Liver (tissue), 9 donors: Measurements from ENCODE around the gene APEX1. TPM values are rescaled to one million over a fixed set of nuclear protein-coding genes. Genes with fewer than 3 reads are reported as not detected.

Source experiments
- DNase-seq: peaks from one replicate; pipeline ENCODE4 v3.0.0-alpha.2; 2017; ENCODE audit warnings: low spot score
- H3K27ac ChIP-seq, 2 donors: one replicate each; pipeline ENCODE4 v1.7.0; 2013; ENCODE audit warnings: inconsistent platforms in 2 of 2, low read length in 2 of 2, control low read depth in 1 of 2, low read depth in 1 of 2, mild to moderate bottlenecking in 1 of 2
- H3K27me3 ChIP-seq, 4 donors: one replicate each; pipeline versions ENCODE4 v1.6.1 to v1.7.0; 2013; ENCODE audit warnings: low read length in 3 of 4, inconsistent platforms in 1 of 4, mild to moderate bottlenecking in 1 of 4, moderate library complexity in 1 of 4; ENCODE audit not compliant: control insufficient read depth in 4 of 4, insufficient read depth in 4 of 4
- H3K36me3 ChIP-seq, 4 donors: one replicate each; pipeline versions ENCODE4 v1.6.1 to v1.7.0; 2013; ENCODE audit warnings: low read length in 3 of 4, mild to moderate bottlenecking in 3 of 4, low read depth in 1 of 4, moderate library complexity in 1 of 4; ENCODE audit not compliant: control insufficient read depth in 4 of 4, insufficient read depth in 3 of 4
- H3K4me1 ChIP-seq, 4 donors: one replicate each; pipeline versions ENCODE4 v1.6.1 to v1.7.0; 2013; ENCODE audit warnings: low read length in 3 of 4, mild to moderate bottlenecking in 3 of 4, moderate library complexity in 1 of 4; ENCODE audit not compliant: control insufficient read depth in 4 of 4, insufficient read depth in 4 of 4
- H3K4me3 ChIP-seq, 3 donors: one replicate each; pipeline versions ENCODE4 v1.6.1 to v1.7.0; 2013; ENCODE audit warnings: low read length in 3 of 3, control low read depth in 1 of 3, low read depth in 1 of 3, mild to moderate bottlenecking in 1 of 3
- H3K9ac ChIP-seq, 2 donors: one replicate each; pipeline ENCODE4 v1.7.0; 2013; ENCODE audit warnings: low read length in 2 of 2, mild to moderate bottlenecking in 2 of 2, moderate library complexity in 2 of 2, control low read depth in 1 of 2, low read depth in 1 of 2
- H3K9me3 ChIP-seq, 4 donors: one replicate each; pipeline versions ENCODE4 v1.6.1 to v1.7.0; 2013; ENCODE audit warnings: low read length in 3 of 4; ENCODE audit not compliant: control insufficient read depth in 4 of 4
- CTCF ChIP-seq: fragments of 150-350 bp; IDR thresholded peaks from 2 replicates; pipeline ENCODE4 v1.5.1; 2017; ENCODE audit warnings: improper control_type of control experiment, low read depth, low read length; ENCODE audit not compliant: missing input control
- EGR1 ChIP-seq, 2 donors: IDR thresholded peaks; 2 replicates each; pipeline ENCODE4 v1.6.1; 2016 to 2018; ENCODE audit warnings: antibody characterized with exemption in 2 of 2, low read depth in 2 of 2
- FOXA1 ChIP-seq: IDR thresholded peaks from 2 replicates; pipeline ENCODE4 v1.6.1; 2016; ENCODE audit warnings: antibody characterized with exemption
- FOXA2 ChIP-seq: IDR thresholded peaks from 2 replicates; pipeline ENCODE4 v1.6.1; 2016; ENCODE audit warnings: antibody characterized with exemption
- GABPA ChIP-seq, 2 donors: IDR thresholded peaks in 1 of 2; conservative IDR thresholded peaks in 1 of 2; 2 replicates each; pipeline ENCODE4 v1.6.1; 2016; ENCODE audit warnings: antibody characterized with exemption in 2 of 2, mild to moderate bottlenecking in 1 of 2, moderate library complexity in 1 of 2
- HNF4A ChIP-seq, 2 donors: conservative IDR thresholded peaks; 2 replicates each; pipeline ENCODE4 v1.6.1; 2016; ENCODE audit warnings: antibody characterized with exemption in 2 of 2, mild to moderate bottlenecking in 2 of 2
- HNF4G ChIP-seq: IDR thresholded peaks from 2 replicates; pipeline ENCODE4 v1.6.1; 2016; ENCODE audit warnings: antibody characterized with exemption
- JUND ChIP-seq, 2 donors: IDR thresholded peaks; 2 replicates each; pipeline ENCODE4 v1.6.1; 2016; ENCODE audit warnings: antibody characterized with exemption in 2 of 2
- NR2F2 ChIP-seq: IDR thresholded peaks from 2 replicates; pipeline ENCODE4 v1.6.1; 2016; ENCODE audit warnings: antibody characterized with exemption
- RAD21 ChIP-seq, 2 donors: IDR thresholded peaks; 2 replicates each; pipeline ENCODE4 v1.6.1; 2016; ENCODE audit warnings: antibody characterized with exemption in 2 of 2, mild to moderate bottlenecking in 2 of 2
- RXRA ChIP-seq, 2 donors: IDR thresholded peaks; 2 replicates each; pipeline ENCODE4 v1.6.1; 2017 to 2018; ENCODE audit warnings: antibody characterized with exemption in 2 of 2, mild to moderate bottlenecking in 1 of 2
- SP1 ChIP-seq: IDR thresholded peaks from 2 replicates; pipeline ENCODE4 v1.6.1; 2018; ENCODE audit warnings: antibody characterized with exemption, mild to moderate bottlenecking
- TAF1 ChIP-seq: conservative IDR thresholded peaks from 2 replicates; pipeline ENCODE4 v1.6.1; 2016; ENCODE audit warnings: antibody characterized with exemption, mild to moderate bottlenecking
- YY1 ChIP-seq: IDR thresholded peaks from 2 replicates; pipeline ENCODE4 v1.6.1; 2016; ENCODE audit warnings: antibody characterized with exemption, mild to moderate bottlenecking
- ZBTB33 ChIP-seq: IDR thresholded peaks from 2 replicates; pipeline ENCODE4 v1.6.1; 2016; ENCODE audit warnings: antibody characterized with exemption
- WGBS: extraction: QIAGEN DNeasy Blood & Tissue Kit; methylation state at CpG from one replicate; pipeline ENCODE4 v1.1.7; 2013; 5-methylcytosine and 5-hydroxymethylcytosine counted together
- polyA plus RNA-seq, 2 donors: library from polyadenylated mRNA; stranded (reverse) in 1 of 2; unstranded in 1 of 2; fragments of 200-250 nt in 1 of 2; fragments of >200 nt in 1 of 2; fragmentation: Nextera tagmentation in 1 of 2; extraction: Ambion mirVana in 1 of 2; gene quantifications; one replicate each; pipeline versions ENCODE4 v1.2.1 to v1.2.3, GENCODE V29; 2013 to 2015
- total RNA-seq, 2 donors: library from RNA; depleted of rRNA; stranded (reverse); fragments of >200 nt; gene quantifications; one replicate each; pipeline ENCODE4 v1.2.3, GENCODE V29; 2014
- TF ChIP-seq, protein P1 (sequence below): IDR thresholded peaks from 2 replicates; pipeline ENCODE4 v1.6.1; 2016; ENCODE audit warnings: antibody characterized with exemption
- TF ChIP-seq, protein P2 (sequence below): IDR thresholded peaks from 2 replicates; pipeline ENCODE4 v1.6.1; 2016; ENCODE audit warnings: antibody characterized with exemption
- TF ChIP-seq, protein P3 (sequence below): IDR thresholded peaks from 2 replicates; pipeline ENCODE4 v1.6.1; 2016; ENCODE audit warnings: antibody characterized with exemption, mild to moderate bottlenecking
- donor health status: healthy.
- donor health status: healthy.
- donor health status: healthy.
- donor health status: healthy.
- donor health status: healthy.

The APEX1 gene
- total and polyA plus RNA-seq, 4 donors = 32.4 to 64.5 (median 46.7) TPM

- Histone ChIP-seq H3K9me3 (no peaks in the 10 kb centered on the region), H3K27me3 (no peaks in the 10 kb centered on the region), H3K9ac (no peak overlapping the region), H3K4me3 (no peak overlapping the region), H3K4me1 (peaks cover 0 to 3% (median 0%) of the 10 kb centered on the region in 4 donors), H3K27ac (no peak overlapping the region), H3K36me3 (no peaks in the 10 kb centered on the region)
- 73% methylated on average over 2 of the region's 2 CpGs for WGBS
- no peak for DNase-seq
- TF ChIP-seq, protein P1, sequence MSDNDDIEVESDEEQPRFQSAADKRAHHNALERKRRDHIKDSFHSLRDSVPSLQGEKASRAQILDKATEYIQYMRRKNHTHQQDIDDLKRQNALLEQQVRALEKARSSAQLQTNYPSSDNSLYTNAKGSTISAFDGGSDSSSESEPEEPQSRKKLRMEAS = peak; percentile 30
- no peak for TF ChIP-seq HNF4A (conservative IDR thresholded peaks at IDR 0.05)
- no peak for TF ChIP-seq SP1
Observed at GRCh38 chr14:20493634-20494033, 38.6 kb downstream of the APEX1 start.

GRCh38 chr14:20494935-20495766 lies 40.1 kb downstream of the APEX1 start:
- Histone ChIP-seq H3K4me1 (peaks cover 0 to 3% (median 0%) of the 10 kb centered on the region in 4 donors), H3K36me3 (no peaks in the 10 kb centered on the region), H3K4me3 (no peak overlapping the region), H3K27me3 (no peaks in the 10 kb centered on the region), H3K9ac (no peak overlapping the region), H3K27ac (no peak overlapping the region), H3K9me3 (no peaks in the 10 kb centered on the region)
- WGBS = 82% methylated on average over 8 of the region's 8 CpGs
- no peak for DNase-seq
- TF ChIP-seq TAF1 = no peak
- no peak for TF ChIP-seq FOXA2
- TF ChIP-seq HNF4G = no peak
- TF ChIP-seq CTCF = no peak
- TF ChIP-seq JUND (IDR thresholded peaks at IDR 0.05) = no peak
- no peak for TF ChIP-seq NR2F2
- no peak for TF ChIP-seq ZBTB33
- TF ChIP-seq HNF4A (conservative IDR thresholded peaks at IDR 0.05) = no peak
- TF ChIP-seq EGR1 (IDR thresholded peaks at IDR 0.05; ENCODE audit: low read depth in 2 of 2) = no peak
- TF ChIP-seq, protein P1 = no peak
- no peak for TF ChIP-seq RXRA (IDR thresholded peaks at IDR 0.05)
- TF ChIP-seq, protein P2, sequence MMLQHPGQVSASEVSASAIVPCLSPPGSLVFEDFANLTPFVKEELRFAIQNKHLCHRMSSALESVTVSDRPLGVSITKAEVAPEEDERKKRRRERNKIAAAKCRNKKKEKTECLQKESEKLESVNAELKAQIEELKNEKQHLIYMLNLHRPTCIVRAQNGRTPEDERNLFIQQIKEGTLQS = no peak
- TF ChIP-seq FOXA1 = no peak
- no peak for TF ChIP-seq SP1
- TF ChIP-seq, protein P3, sequence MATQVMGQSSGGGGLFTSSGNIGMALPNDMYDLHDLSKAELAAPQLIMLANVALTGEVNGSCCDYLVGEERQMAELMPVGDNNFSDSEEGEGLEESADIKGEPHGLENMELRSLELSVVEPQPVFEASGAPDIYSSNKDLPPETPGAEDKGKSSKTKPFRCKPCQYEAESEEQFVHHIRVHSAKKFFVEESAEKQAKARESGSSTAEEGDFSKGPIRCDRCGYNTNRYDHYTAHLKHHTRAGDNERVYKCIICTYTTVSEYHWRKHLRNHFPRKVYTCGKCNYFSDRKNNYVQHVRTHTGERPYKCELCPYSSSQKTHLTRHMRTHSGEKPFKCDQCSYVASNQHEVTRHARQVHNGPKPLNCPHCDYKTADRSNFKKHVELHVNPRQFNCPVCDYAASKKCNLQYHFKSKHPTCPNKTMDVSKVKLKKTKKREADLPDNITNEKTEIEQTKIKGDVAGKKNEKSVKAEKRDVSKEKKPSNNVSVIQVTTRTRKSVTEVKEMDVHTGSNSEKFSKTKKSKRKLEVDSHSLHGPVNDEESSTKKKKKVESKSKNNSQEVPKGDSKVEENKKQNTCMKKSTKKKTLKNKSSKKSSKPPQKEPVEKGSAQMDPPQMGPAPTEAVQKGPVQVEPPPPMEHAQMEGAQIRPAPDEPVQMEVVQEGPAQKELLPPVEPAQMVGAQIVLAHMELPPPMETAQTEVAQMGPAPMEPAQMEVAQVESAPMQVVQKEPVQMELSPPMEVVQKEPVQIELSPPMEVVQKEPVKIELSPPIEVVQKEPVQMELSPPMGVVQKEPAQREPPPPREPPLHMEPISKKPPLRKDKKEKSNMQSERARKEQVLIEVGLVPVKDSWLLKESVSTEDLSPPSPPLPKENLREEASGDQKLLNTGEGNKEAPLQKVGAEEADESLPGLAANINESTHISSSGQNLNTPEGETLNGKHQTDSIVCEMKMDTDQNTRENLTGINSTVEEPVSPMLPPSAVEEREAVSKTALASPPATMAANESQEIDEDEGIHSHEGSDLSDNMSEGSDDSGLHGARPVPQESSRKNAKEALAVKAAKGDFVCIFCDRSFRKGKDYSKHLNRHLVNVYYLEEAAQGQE = no peak
- TF ChIP-seq YY1 = no peak
- no peak for TF ChIP-seq GABPA (IDR thresholded peaks at IDR 0.05 in 1 of 2, conservative IDR thresholded peaks at IDR 0.05 in 1 of 2)
- no peak for TF ChIP-seq RAD21 (IDR thresholded peaks at IDR 0.05)
